HL-60 (cell line): ENCODE data around the gene CNOT8.
"Not testable (repeated sequence)": the region's sequence is repeated elsewhere in the genome, so short reads cannot be mapped to it uniquely, and the experiment has no call there.

Experiments used
- DNase-seq, 2 experiments: peaks; one replicate each; pipeline ENCODE4 v3.0.0-alpha.2; 2010 to 2020; ENCODE audit warnings: low read depth in 1 of 2, low spot score in 1 of 2
- H3K27ac ChIP-seq: fragments of 250-450 bp; sonication (Bioruptor Pico); replicated peaks from 2 replicates; pipeline ENCODE4 v1.5.1; 2020; ENCODE audit warnings: mild to moderate bottlenecking, moderate library complexity
- H3K27me3 ChIP-seq: fragments of 250-450 bp; sonication (Bioruptor Pico); 2 replicates; pipeline ENCODE4 v1.5.1; 2021; ENCODE audit warnings: mild to moderate bottlenecking, moderate library complexity; ENCODE audit not compliant: insufficient read depth, poor library complexity, severe bottlenecking
- H3K4me3 ChIP-seq: replicated peaks from 2 replicates; pipeline ENCODE4 v1.5.1; 2011; ENCODE audit warnings: mild to moderate bottlenecking, control low read depth, low read length; ENCODE audit not compliant: insufficient read depth
- CTCF ChIP-seq: IDR thresholded peaks from one replicate; pipeline ENCODE4 v1.5.1; 2011; ENCODE audit warnings: low read length, control low read depth, inconsistent platforms; ENCODE audit not compliant: insufficient read depth
- GABPA ChIP-seq: IDR thresholded peaks from 2 replicates; pipeline ENCODE4 v1.6.1; 2012; ENCODE audit warnings: low read depth
- POLR2AphosphoS5 ChIP-seq: IDR thresholded peaks from 2 replicates; pipeline ENCODE4 v1.6.1; 2012; ENCODE audit warnings: low read depth
- REST ChIP-seq: IDR thresholded peaks from 2 replicates; pipeline ENCODE4 v1.6.1; 2012; ENCODE audit warnings: low read depth; ENCODE audit not compliant: insufficient replicate concordance
- SPI1 ChIP-seq: IDR thresholded peaks from 2 replicates; pipeline ENCODE4 v1.6.1; 2012; ENCODE audit warnings: low read depth, mild to moderate bottlenecking, borderline replicate concordance

The CNOT8 gene

GRCh38 chr5:154901276-154901675, 42.8 kb downstream of the CNOT8 start:
- no peak for TF ChIP-seq POLR2AphosphoS5
- TF ChIP-seq GABPA = no peak
- no peak for TF ChIP-seq REST
- TF ChIP-seq CTCF = no peak
- TF ChIP-seq SPI1 = no peak
- no peak for DNase-seq
- Histone ChIP-seq H3K27ac (no peak overlapping the region), H3K27me3 (no peaks in the 10 kb centered on the region), H3K4me3 (no peak overlapping the region)

- no peaks in the 10 kb centered on the region for H3K27me3 ChIP-seq
- no peak for DNase-seq
- no peak for TF ChIP-seq POLR2AphosphoS5
- TF ChIP-seq SPI1 = no peak
- TF ChIP-seq CTCF = no peak
- no peak for TF ChIP-seq GABPA
- no peak for TF ChIP-seq REST
- no peak overlapping the region for H3K27ac ChIP-seq
- no peak overlapping the region for H3K4me3 ChIP-seq
Observed at GRCh38 chr5:154901913-154902312, 43.5 kb downstream of the CNOT8 start.

- H3K4me3 ChIP-seq, DNase-seq, H3K27ac ChIP-seq: not testable (repeated sequence)
Observed at GRCh38 chr5:154905601-154906000, 47.2 kb downstream of the CNOT8 start.

GRCh38 chr5:154916874-154917273, 58.4 kb downstream of the CNOT8 start:
- Histone ChIP-seq H3K27me3 (no peaks in the 10 kb centered on the region), H3K27ac (no peak overlapping the region), H3K4me3 (no peak overlapping the region)
- no peak for DNase-seq
- TF ChIP-seq CTCF (no peak), REST (no peak), POLR2AphosphoS5 (no peak), SPI1 (no peak), GABPA (no peak)

More at GRCh38 chr5:154905601-154906000, 47.2 kb downstream of the CNOT8 start:
- not testable (repeated sequence) for H3K27me3 ChIP-seq
